SK-N-SH treated with all-trans-retinoic acid at 6 μM for 48 hours (cell line): ENCODE results near the gene OR2K2.
"Not testable (repeated sequence)": the region's sequence is repeated elsewhere in the genome, so short reads cannot be mapped to it uniquely, and the experiment has no call there.

Experiments
- ARNTL ChIP-seq: fragments of 450-650 bp; formaldehyde crosslinking; IDR thresholded peaks from 2 replicates; pipeline ENCODE4 v1.5.0; 2020; ENCODE audit warnings: low read depth, mild to moderate bottlenecking, moderate library complexity, borderline replicate concordance
- CREB5 ChIP-seq: fragments of 250-450 bp; sonication (Bioruptor Pico); IDR thresholded peaks from 2 replicates; pipeline ENCODE4 v1.5.1; 2020; ENCODE audit warnings: low read depth, mild to moderate bottlenecking, moderate library complexity
- CSDC2 ChIP-seq: fragments of 250-450 bp; sonication (Bioruptor Pico); IDR thresholded peaks from 2 replicates; pipeline ENCODE4 v1.5.0; 2020; ENCODE audit warnings: mild to moderate bottlenecking, moderate library complexity
- CSRNP3 ChIP-seq: fragments of 250-450 bp; sonication (Bioruptor Pico); IDR thresholded peaks from 2 replicates; pipeline ENCODE4 v1.5.1; 2021; ENCODE audit warnings: mild to moderate bottlenecking, moderate library complexity
- GLIS3 ChIP-seq: fragments of 250-450 bp; sonication (Bioruptor Pico); IDR thresholded peaks from 2 replicates; pipeline ENCODE4 v1.5.0; 2020; ENCODE audit warnings: mild to moderate bottlenecking, moderate library complexity
- ISL1 ChIP-seq: fragments of 250-450 bp; sonication (Bioruptor Pico); IDR thresholded peaks from 2 replicates; pipeline ENCODE4 v2.1.2; 2022; ENCODE audit warnings: mild to moderate bottlenecking, moderate library complexity
- OSR1 ChIP-seq: fragments of 250-450 bp; sonication (Bioruptor Pico); IDR thresholded peaks from 2 replicates; pipeline ENCODE4 v1.8.0; 2022; ENCODE audit warnings: moderate library complexity, mild to moderate bottlenecking, inconsistent platforms
- RARB ChIP-seq: fragments of 250-450 bp; sonication (Bioruptor Pico); IDR thresholded peaks from 2 replicates; pipeline ENCODE4 v1.8.0; 2021; ENCODE audit warnings: mild to moderate bottlenecking, moderate library complexity
- SNAI2 ChIP-seq: fragments of 250-450 bp; sonication (Bioruptor Pico); IDR thresholded peaks from 2 replicates; pipeline ENCODE4 v1.5.0; 2020; ENCODE audit warnings: mild to moderate bottlenecking, moderate library complexity
- TSHZ2 ChIP-seq: fragments of 250-450 bp; sonication (Bioruptor Pico); IDR thresholded peaks from 2 replicates; pipeline ENCODE4 v1.5.0; 2020; ENCODE audit warnings: mild to moderate bottlenecking, moderate library complexity
- ZC3H10 ChIP-seq: fragments of 250-450 bp; sonication (Bioruptor Pico); IDR thresholded peaks from 2 replicates; pipeline ENCODE4 v1.5.1; 2021; ENCODE audit warnings: mild to moderate bottlenecking, moderate library complexity
- ZFP3 ChIP-seq: fragments of 250-450 bp; sonication (Bioruptor Pico); IDR thresholded peaks from 2 replicates; pipeline ENCODE4 v1.5.0; 2020; ENCODE audit warnings: mild to moderate bottlenecking, moderate library complexity
- ZFP30 ChIP-seq: fragments of 450-650 bp; formaldehyde crosslinking; IDR thresholded peaks from 2 replicates; pipeline ENCODE4 v1.5.0; 2022; ENCODE audit warnings: mild to moderate bottlenecking, moderate library complexity
- TF ChIP-seq, protein P1 (sequence below): fragments of 250-450 bp; sonication (Bioruptor Pico); IDR thresholded peaks from 2 replicates; pipeline ENCODE4 v1.8.0; 2020; ENCODE audit warnings: mild to moderate bottlenecking, moderate library complexity, borderline replicate concordance

DNA sequence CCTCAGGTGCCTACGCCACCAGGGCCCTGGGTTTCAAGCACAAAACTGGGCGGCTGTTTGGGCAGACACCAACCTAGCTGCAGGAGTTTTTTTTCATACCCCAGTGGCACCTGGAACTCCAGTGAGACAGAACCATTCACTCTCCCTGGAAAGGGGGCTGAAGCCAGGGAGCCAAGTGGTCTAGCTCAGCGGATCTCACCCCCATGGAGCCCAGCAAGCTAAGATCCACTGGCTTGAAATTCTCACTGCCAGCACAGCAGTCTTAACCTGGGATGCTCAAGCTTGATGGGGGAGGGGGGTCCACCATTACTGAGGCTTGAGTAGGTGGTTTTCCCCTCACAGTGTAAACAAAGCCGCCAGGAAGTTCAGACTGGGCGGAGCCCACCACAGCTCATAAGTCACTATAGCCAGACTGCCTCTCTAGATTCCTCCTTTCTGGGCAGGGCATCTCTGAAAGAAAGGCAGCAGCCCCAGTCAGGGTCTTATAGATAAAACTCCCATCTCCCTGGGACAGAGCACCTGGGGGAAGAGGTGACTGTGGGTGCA lies 4.4 kb upstream of the OR2K2 start:
- not testable (repeated sequence) for TF ChIP-seq ZFP3; CREB5 (CRISPR knock-in tag); ARNTL; ISL1 (CRISPR knock-in tag); RARB (CRISPR knock-in tag); SNAI2 (CRISPR knock-in tag); ZFP30 (CRISPR knock-in tag); CSDC2; OSR1; GLIS3; CSRNP3; ZC3H10; TSHZ2 (CRISPR knock-in tag)
- TF ChIP-seq, protein P1, sequence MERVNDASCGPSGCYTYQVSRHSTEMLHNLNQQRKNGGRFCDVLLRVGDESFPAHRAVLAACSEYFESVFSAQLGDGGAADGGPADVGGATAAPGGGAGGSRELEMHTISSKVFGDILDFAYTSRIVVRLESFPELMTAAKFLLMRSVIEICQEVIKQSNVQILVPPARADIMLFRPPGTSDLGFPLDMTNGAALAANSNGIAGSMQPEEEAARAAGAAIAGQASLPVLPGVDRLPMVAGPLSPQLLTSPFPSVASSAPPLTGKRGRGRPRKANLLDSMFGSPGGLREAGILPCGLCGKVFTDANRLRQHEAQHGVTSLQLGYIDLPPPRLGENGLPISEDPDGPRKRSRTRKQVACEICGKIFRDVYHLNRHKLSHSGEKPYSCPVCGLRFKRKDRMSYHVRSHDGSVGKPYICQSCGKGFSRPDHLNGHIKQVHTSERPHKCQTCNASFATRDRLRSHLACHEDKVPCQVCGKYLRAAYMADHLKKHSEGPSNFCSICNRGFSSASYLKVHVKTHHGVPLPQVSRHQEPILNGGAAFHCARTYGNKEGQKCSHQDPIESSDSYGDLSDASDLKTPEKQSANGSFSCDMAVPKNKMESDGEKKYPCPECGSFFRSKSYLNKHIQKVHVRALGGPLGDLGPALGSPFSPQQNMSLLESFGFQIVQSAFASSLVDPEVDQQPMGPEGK: not testable (repeated sequence)
